HepG2 (cell line): ENCODE measurements around the gene SKI. TPM values are rescaled to one million over a fixed set of nuclear protein-coding genes. Genes with fewer than 3 reads are reported as not detected.

Experiments used
- CBX5 ChIP-seq: sonication (generic); formaldehyde crosslinking; IDR thresholded peaks from 2 replicates; pipeline ENCODE4 v1.4.0; 2020; ENCODE audit warnings: missing genetic modification reagents, borderline replicate concordance
- CCDC6 ChIP-seq: sonication (generic); formaldehyde crosslinking; IDR thresholded peaks from 2 replicates; pipeline ENCODE4 v1.8.1; 2022; ENCODE audit warnings: mild to moderate bottlenecking, missing genetic modification reagents, moderate library complexity
- FOXC1 ChIP-seq: sonication (generic); formaldehyde crosslinking; IDR thresholded peaks from 2 replicates; pipeline ENCODE4 v1.8.0; 2022; ENCODE audit warnings: mild to moderate bottlenecking, missing genetic modification reagents, borderline replicate concordance
- FOXP1 ChIP-seq, 2 experiments: fragments of 450-650 bp in 1 of 2; IDR thresholded peaks; 2 replicates each; pipeline ENCODE4 v1.6.1; 2017 to 2018; ENCODE audit warnings: antibody characterized with exemption in 1 of 2
- GLI4 ChIP-seq: sonication (generic); formaldehyde crosslinking; IDR thresholded peaks from 2 replicates; pipeline ENCODE4 v1.5.1; 2020; ENCODE audit warnings: missing genetic modification reagents, mild to moderate bottlenecking, moderate library complexity, borderline replicate concordance
- KDM2A ChIP-seq: sonication (generic); formaldehyde crosslinking; IDR thresholded peaks from 2 replicates; pipeline ENCODE4 v1.4.0; 2020; ENCODE audit warnings: low read depth, missing genetic modification reagents, borderline replicate concordance
- MAFK ChIP-seq, 2 experiments: IDR thresholded peaks in 1 of 2; conservative IDR thresholded peaks in 1 of 2; 2 replicates each; pipeline ENCODE4 v1.6.1; 2011; ENCODE audit warnings: improper control_type of control experiment in 2 of 2, low read length in 2 of 2
- POGZ ChIP-seq: sonication (generic); formaldehyde crosslinking; IDR thresholded peaks from 2 replicates; pipeline ENCODE4 v1.4.0; 2020; ENCODE audit warnings: mild to moderate bottlenecking, missing genetic modification reagents
- RBFOX2 ChIP-seq: fragments of 200-400 bp; formaldehyde crosslinking; IDR thresholded peaks from 2 replicates; pipeline ENCODE4 v1.6.1; 2017; ENCODE audit warnings: low read depth, mild to moderate bottlenecking, low read length
- SMARCE1 ChIP-seq: fragments of 450-650 bp; IDR thresholded peaks from 2 replicates; pipeline ENCODE4 v1.6.1; 2017; ENCODE audit warnings: borderline replicate concordance
- SOX6 ChIP-seq, 2 experiments: fragments of 450-650 bp in 1 of 2; sonication (generic) in 1 of 2; formaldehyde crosslinking in 1 of 2; IDR thresholded peaks; 2 replicates each; pipeline versions ENCODE4 v1.4.0 to v1.6.1; 2017 to 2020; ENCODE audit warnings: antibody characterized with exemption in 1 of 2, mild to moderate bottlenecking in 1 of 2, missing genetic modification reagents in 1 of 2
- TOE1 ChIP-seq: sonication (generic); formaldehyde crosslinking; IDR thresholded peaks from 2 replicates; pipeline ENCODE4 v1.4.0; 2020; ENCODE audit warnings: mild to moderate bottlenecking, missing genetic modification reagents
- TRIM24 ChIP-seq: sonication (generic); formaldehyde crosslinking; IDR thresholded peaks from 2 replicates; pipeline ENCODE4 v1.8.0; 2022; ENCODE audit warnings: mild to moderate bottlenecking, missing genetic modification reagents
- TSC22D2 ChIP-seq: sonication (generic); formaldehyde crosslinking; IDR thresholded peaks from 2 replicates; pipeline ENCODE4 v1.5.1; 2020; ENCODE audit warnings: missing genetic modification reagents, mild to moderate bottlenecking, borderline replicate concordance
- ZNF234 ChIP-seq: sonication (generic); formaldehyde crosslinking; conservative IDR thresholded peaks from 2 replicates; pipeline ENCODE4 v1.5.1; 2020; ENCODE audit warnings: mild to moderate bottlenecking, missing genetic modification reagents
- ZNF563 ChIP-seq: sonication (generic); formaldehyde crosslinking; IDR thresholded peaks from 2 replicates; pipeline ENCODE4 v1.8.0; 2022; ENCODE audit warnings: mild to moderate bottlenecking, moderate library complexity, missing genetic modification reagents
- ZNF709 ChIP-seq: sonication (generic); formaldehyde crosslinking; IDR thresholded peaks from 2 replicates; pipeline ENCODE4 v1.5.0; 2020; ENCODE audit warnings: mild to moderate bottlenecking, missing genetic modification reagents
- ZNF883 ChIP-seq: sonication (generic); formaldehyde crosslinking; IDR thresholded peaks from 2 replicates; pipeline ENCODE4 v1.5.1; 2020; ENCODE audit warnings: mild to moderate bottlenecking, missing genetic modification reagents; ENCODE audit errors: not compliant biosample characterization
- polyA plus RNA-seq, 8 experiments: library from polyadenylated mRNA; depleted of rRNA in 3 of 8; stranded (reverse) in 7 of 8; unstranded in 1 of 8; fragments of >200 nt; fragmentation: Illumina TruSeq in 4 of 8; extraction: Trizol in 4 of 8; gene quantifications; 2 replicates each; pipeline versions ENCODE4 v1.2.1 to v1.2.3, GENCODE V29; 2011 to 2016; ENCODE audit warnings: low read depth in 4 of 8, missing spikeins in 1 of 8, mixed read lengths in 1 of 8; ENCODE audit not compliant: insufficient read depth in 1 of 8
- total RNA-seq, 5 experiments: library from RNA; depleted of rRNA; stranded (reverse); fragments of >200 nt; fragmentation: Illumina TruSeq; extraction: Trizol; gene quantifications; 2 replicates each; pipeline ENCODE4 v1.2.3, GENCODE V29; 2016; ENCODE audit warnings: low read depth in 1 of 5
- TF ChIP-seq, protein P1 (sequence below): sonication (generic); formaldehyde crosslinking; IDR thresholded peaks from 2 replicates; pipeline ENCODE4 v1.4.0; 2020; ENCODE audit warnings: missing genetic modification reagents
- TF ChIP-seq, protein P2 (sequence below): sonication (generic); formaldehyde crosslinking; IDR thresholded peaks from 2 replicates; pipeline ENCODE4 v1.5.0; 2020; ENCODE audit warnings: mild to moderate bottlenecking, missing genetic modification reagents, borderline replicate concordance
- TF ChIP-seq, protein P3 (sequence below): sonication (generic); formaldehyde crosslinking; IDR thresholded peaks from 2 replicates; pipeline ENCODE4 v1.4.0; 2020; ENCODE audit warnings: mild to moderate bottlenecking, missing genetic modification reagents, borderline replicate concordance

The SKI gene
- total and polyA plus RNA-seq, 2 of the 13 experiments (the other 11 are each of a cell fraction or from before 2014, with no cell fraction given), result 4.7 to 6.9 TPM

DNA sequence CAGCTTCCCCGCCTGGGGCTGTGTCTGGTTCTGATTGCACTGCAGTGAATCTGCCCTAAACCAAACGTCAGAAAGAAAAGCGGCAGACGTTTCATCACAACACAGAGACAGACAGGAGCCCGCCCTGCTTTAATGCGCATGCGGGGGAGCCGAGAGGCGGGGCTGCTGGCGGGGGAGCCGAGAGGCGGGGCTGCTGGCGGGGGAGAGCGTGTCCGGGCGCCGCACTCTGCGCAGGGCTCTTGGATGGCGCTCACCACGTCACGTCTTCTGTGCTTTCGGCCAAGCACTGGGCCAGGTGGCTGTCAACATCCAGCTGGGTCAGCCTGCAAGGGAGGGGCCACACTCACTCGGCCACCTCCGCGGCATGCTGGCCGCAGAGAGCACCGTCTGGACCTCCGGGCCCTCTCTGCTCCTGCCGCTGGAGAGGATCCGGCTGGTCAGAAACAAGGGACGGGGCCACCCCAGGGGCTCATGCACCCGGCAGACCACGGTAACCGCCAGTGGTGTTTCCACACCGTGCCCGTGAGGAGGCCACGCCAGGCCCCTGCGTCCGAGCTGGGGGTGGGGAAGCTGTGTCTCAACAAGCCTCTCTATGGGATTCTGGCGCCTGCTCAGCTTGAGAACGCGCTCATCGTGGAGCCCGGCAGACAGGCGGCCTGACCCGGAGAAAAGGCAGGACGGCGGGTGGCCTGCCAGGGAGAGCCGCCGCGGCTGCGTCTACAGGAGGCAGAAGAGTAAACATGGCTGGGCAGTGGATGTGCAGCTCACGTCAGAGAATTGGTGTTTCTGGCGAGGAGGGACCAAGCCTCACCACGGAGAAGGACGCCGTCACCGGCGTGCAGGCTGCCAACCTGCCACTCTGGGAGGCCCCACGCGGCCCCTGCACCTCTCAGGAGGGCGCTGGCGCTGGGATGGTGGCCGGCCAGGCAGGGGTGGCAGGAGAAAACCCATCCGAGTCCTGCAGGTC is 38.4 kb upstream of the SKI start (continued):
- TF ChIP-seq, protein P1, sequence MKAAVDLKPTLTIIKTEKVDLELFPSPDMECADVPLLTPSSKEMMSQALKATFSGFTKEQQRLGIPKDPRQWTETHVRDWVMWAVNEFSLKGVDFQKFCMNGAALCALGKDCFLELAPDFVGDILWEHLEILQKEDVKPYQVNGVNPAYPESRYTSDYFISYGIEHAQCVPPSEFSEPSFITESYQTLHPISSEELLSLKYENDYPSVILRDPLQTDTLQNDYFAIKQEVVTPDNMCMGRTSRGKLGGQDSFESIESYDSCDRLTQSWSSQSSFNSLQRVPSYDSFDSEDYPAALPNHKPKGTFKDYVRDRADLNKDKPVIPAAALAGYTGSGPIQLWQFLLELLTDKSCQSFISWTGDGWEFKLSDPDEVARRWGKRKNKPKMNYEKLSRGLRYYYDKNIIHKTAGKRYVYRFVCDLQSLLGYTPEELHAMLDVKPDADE (CRISPR knock-in tag), result no peak
- TF ChIP-seq ZNF234 (CRISPR knock-in tag) (no peak), POGZ (0 out of 2 replicates have a peak, but pooled peaks have one; percentile 32), CCDC6 (peak; percentile 67), ZNF709 (CRISPR knock-in tag) (no peak), MAFK (conservative IDR thresholded peaks at IDR 0.05 in 1 of 2, IDR thresholded peaks at IDR 0.05 in 1 of 2; ENCODE audit: low read length in 2 of 2) (no peak), RBFOX2 (peak; percentile 79), CBX5 (CRISPR knock-in tag) (peak; percentile 36; the same call in 1 of the 2 replicates), ZNF563 (CRISPR knock-in tag) (peak; percentile 100), FOXP1 (IDR thresholded peaks at IDR 0.05) (no peak), FOXP1 (CRISPR knock-in tag; IDR thresholded peaks at IDR 0.05) (no peak), GLI4 (0 out of 2 replicates have a peak, but pooled peaks have one; percentile 16), TRIM24 (CRISPR knock-in tag) (no peak), TSC22D2 (CRISPR knock-in tag) (no peak), FOXC1 (CRISPR knock-in tag) (peak; percentile 21; the same call in 1 of the 2 replicates), ZNF883 (CRISPR knock-in tag) (no peak), TOE1 (CRISPR knock-in tag) (no peak), SOX6 (IDR thresholded peaks at IDR 0.05) (no peak), SOX6 (CRISPR knock-in tag; IDR thresholded peaks at IDR 0.05) (peak; percentile 66), SMARCE1 (no peak), KDM2A (CRISPR knock-in tag) (peak; percentile 83)
- TF ChIP-seq, protein P2, sequence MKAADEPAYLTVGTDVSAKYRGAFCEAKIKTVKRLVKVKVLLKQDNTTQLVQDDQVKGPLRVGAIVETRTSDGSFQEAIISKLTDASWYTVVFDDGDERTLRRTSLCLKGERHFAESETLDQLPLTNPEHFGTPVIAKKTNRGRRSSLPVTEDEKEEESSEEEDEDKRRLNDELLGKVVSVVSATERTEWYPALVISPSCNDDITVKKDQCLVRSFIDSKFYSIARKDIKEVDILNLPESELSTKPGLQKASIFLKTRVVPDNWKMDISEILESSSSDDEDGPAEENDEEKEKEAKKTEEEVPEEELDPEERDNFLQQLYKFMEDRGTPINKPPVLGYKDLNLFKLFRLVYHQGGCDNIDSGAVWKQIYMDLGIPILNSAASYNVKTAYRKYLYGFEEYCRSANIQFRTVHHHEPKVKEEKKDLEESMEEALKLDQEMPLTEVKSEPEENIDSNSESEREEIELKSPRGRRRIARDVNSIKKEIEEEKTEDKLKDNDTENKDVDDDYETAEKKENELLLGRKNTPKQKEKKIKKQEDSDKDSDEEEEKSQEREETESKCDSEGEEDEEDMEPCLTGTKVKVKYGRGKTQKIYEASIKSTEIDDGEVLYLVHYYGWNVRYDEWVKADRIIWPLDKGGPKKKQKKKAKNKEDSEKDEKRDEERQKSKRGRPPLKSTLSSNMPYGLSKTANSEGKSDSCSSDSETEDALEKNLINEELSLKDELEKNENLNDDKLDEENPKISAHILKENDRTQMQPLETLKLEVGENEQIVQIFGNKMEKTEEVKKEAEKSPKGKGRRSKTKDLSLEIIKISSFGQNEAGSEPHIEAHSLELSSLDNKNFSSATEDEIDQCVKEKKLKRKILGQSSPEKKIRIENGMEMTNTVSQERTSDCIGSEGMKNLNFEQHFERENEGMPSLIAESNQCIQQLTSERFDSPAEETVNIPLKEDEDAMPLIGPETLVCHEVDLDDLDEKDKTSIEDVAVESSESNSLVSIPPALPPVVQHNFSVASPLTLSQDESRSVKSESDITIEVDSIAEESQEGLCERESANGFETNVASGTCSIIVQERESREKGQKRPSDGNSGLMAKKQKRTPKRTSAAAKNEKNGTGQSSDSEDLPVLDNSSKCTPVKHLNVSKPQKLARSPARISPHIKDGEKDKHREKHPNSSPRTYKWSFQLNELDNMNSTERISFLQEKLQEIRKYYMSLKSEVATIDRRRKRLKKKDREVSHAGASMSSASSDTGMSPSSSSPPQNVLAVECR, result peak; percentile 99
- TF ChIP-seq, protein P3, sequence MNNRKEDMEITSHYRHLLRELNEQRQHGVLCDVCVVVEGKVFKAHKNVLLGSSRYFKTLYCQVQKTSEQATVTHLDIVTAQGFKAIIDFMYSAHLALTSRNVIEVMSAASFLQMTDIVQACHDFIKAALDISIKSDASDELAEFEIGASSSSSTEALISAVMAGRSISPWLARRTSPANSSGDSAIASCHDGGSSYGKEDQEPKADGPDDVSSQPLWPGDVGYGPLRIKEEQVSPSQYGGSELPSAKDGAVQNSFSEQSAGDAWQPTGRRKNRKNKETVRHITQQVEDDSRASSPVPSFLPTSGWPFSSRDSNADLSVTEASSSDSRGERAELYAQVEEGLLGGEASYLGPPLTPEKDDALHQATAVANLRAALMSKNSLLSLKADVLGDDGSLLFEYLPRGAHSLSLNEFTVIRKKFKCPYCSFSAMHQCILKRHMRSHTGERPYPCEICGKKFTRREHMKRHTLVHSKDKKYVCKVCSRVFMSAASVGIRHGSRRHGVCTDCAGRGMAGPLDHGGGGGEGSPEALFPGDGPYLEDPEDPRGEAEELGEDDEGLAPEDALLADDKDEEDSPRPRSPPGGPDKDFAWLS (CRISPR knock-in tag), result no peak
